GM12878 (cell line): ENCODE results near the gene CHAMP1. TPM values are rescaled to one million over a fixed set of nuclear protein-coding genes. Genes with fewer than 3 reads are reported as not detected.
"Not testable (repeated sequence)": the region's sequence is repeated elsewhere in the genome, so short reads cannot be mapped to it uniquely, and the experiment has no call there.

Experiments used
- ATAC-seq: fragments of 200-7000 bp; cut with Tn5 transposase; 3 replicates; pipeline ENCODE4 v1.9.1; 2020; ENCODE audit warnings: mild to moderate bottlenecking, moderate library complexity
- BruUV-seq: library from RNA; stranded (reverse); fragments of 400-500 nt; replicated peaks from 2 replicates; lab custom pipeline; 2021; lab: Mats Ljungman, UMichigan
- CTCF ChIA-PET: fragments of 300-600 bp; sonication (Branson Sonifier 250); formaldehyde crosslinking; extraction: SDS; loops from one replicate; lab custom pipeline; 2021; ENCODE audit warnings: inconsistent platforms; lab: Yijun Ruan, JAX
- POLR2A ChIA-PET: fragments of 350-600 bp; formaldehyde crosslinking; extraction: SDS; loops from one replicate; lab custom pipeline; 2021; ENCODE audit warnings: inconsistent platforms; lab: Charles Lee
- RAD21 ChIA-PET: fragments of 300-600 bp; sonication (Branson Sonifier 250); formaldehyde crosslinking; loops from one replicate; lab custom pipeline; 2023; ENCODE audit warnings: antibody characterized with exemption; ENCODE audit not compliant: unreplicated experiment; lab: Charles Lee
- SMC1A ChIA-PET: fragments of 300-600 bp; sonication (Branson Sonifier 250); formaldehyde crosslinking; loops from one replicate; lab custom pipeline; 2023; ENCODE audit not compliant: unreplicated experiment, uncharacterized antibody; lab: Charles Lee
- DNase-seq: peaks from one replicate; pipeline ENCODE4 v3.0.0-alpha.2; 2011; ENCODE audit warnings: low read depth, low spot score
- FAIRE-seq: peaks from 3 replicates; lab custom pipeline; 2011; peaks lifted over from hg19 to GRCh38; lab: Jason Lieb, UNC
- H2AFZ ChIP-seq: 2 replicates; pipeline ENCODE4 v1.6.0; 2011; ENCODE audit warnings: low read depth, low read length, control low read depth; ENCODE audit not compliant: control insufficient read depth
- H3K27ac ChIP-seq: 2 replicates; pipeline ENCODE4 v1.5.1; 2011; ENCODE audit warnings: control low read depth; ENCODE audit not compliant: control insufficient read depth, insufficient read depth
- H3K27me3 ChIP-seq, 2 experiments: replicated peaks in 1 of 2; 2 replicates each; pipeline versions ENCODE4 v1.6.0 to v1.6.1; 2011; ENCODE audit warnings: low read length in 1 of 2; ENCODE audit not compliant: control insufficient read depth in 2 of 2, insufficient read depth in 2 of 2
- H3K36me3 ChIP-seq, 2 experiments: 2 replicates each; pipeline ENCODE4 v1.5.1; 2011; ENCODE audit warnings: low read length in 1 of 2; ENCODE audit not compliant: control insufficient read depth in 2 of 2, insufficient read depth in 2 of 2
- H3K4me1 ChIP-seq: 2 replicates; pipeline ENCODE4 v1.6.1; 2011; ENCODE audit warnings: mild to moderate bottlenecking, low read length, moderate library complexity, mixed read lengths; ENCODE audit not compliant: control insufficient read depth, insufficient read depth
- H3K4me2 ChIP-seq: 2 replicates; pipeline ENCODE4 v1.6.0; 2011; ENCODE audit warnings: control low read depth; ENCODE audit not compliant: control insufficient read depth, insufficient read depth
- H3K4me3 ChIP-seq: fragments of 200-600 bp; sonication (generic); 2 replicates; pipeline ENCODE4 v1.5.1; 2016
- H3K79me2 ChIP-seq: 2 replicates; pipeline ENCODE4 v1.6.0; 2011; ENCODE audit warnings: low read length; ENCODE audit not compliant: control insufficient read depth, insufficient read depth
- H3K9ac ChIP-seq: 2 replicates; pipeline ENCODE4 v1.8.0; 2011; ENCODE audit warnings: low read length, control low read depth, mixed read lengths; ENCODE audit not compliant: control insufficient read depth, insufficient read depth
- H3K9me3 ChIP-seq: replicated peaks from 3 replicates; pipeline ENCODE4 v1.5.1; 2011; ENCODE audit warnings: mild to moderate bottlenecking, low read length; ENCODE audit not compliant: control insufficient read depth, insufficient read depth
- H4K20me1 ChIP-seq: 2 replicates; pipeline ENCODE4 v1.6.0; 2011; ENCODE audit not compliant: control insufficient read depth, insufficient read depth
- ATF2 ChIP-seq: IDR thresholded peaks from 2 replicates; pipeline ENCODE4 v1.6.1; 2012; ENCODE audit warnings: low read length, inconsistent platforms
- IKZF2 ChIP-seq, 2 experiments: fragments of 450-650 bp; IDR thresholded peaks; 2 replicates each; pipeline ENCODE4 v1.6.1; 2017; ENCODE audit warnings: mild to moderate bottlenecking in 2 of 2, moderate library complexity in 2 of 2
- RUNX3 ChIP-seq: IDR thresholded peaks from 2 replicates; pipeline ENCODE4 v1.6.1; 2012; ENCODE audit warnings: low read length, inconsistent platforms
- WGBS: methylation state at CpG from one replicate; pipeline ENCODE4 v1.1.6; 2016; ENCODE audit warnings: low lambda C conversion rate; ENCODE audit not compliant: insufficient replicate concordance, insufficient coverage; ENCODE audit errors: missing lambda C conversion rate; 5-methylcytosine and 5-hydroxymethylcytosine counted together
- in situ Hi-C: fragments of 300-500 bp; cut with MboI; formaldehyde crosslinking; loops from 9 replicates; pipeline ENCODE4 v1.14.3; 2018; ENCODE audit warnings: mixed read lengths
- intact Hi-C: fragments of 100-400 bp; cut with micrococcal nuclease; formaldehyde crosslinking; loops from one replicate; pipeline ENCODE4 v1.14.2; 2022; ENCODE audit not compliant: unreplicated experiment
- polyA plus RNA-seq, 11 experiments: library from polyadenylated mRNA; depleted of rRNA in 4 of 11; unstranded in 6 of 11; stranded (reverse) in 5 of 11; fragments of >200 nt; fragmentation: Nextera tagmentation in 4 of 11; fragmentation: Illumina TruSeq in 1 of 11; extraction: Ambion mirVana in 4 of 11; extraction: Trizol in 1 of 11; gene quantifications; 1 replicate in 1 of 11; 2 replicates in 10 of 11; pipeline versions ENCODE4 v1.2.1 to v1.2.3, GENCODE V29; 2011 to 2016; ENCODE audit warnings: inconsistent platforms in 2 of 11, missing spikeins in 2 of 11, low read depth in 1 of 11
- total RNA-seq, 4 experiments: library from RNA; depleted of rRNA in 3 of 4; stranded (reverse); fragments of >200 nt in 3 of 4; fragmentation: Illumina TruSeq in 1 of 4; extraction: Trizol in 1 of 4; gene quantifications; 2 replicates each; pipeline versions ENCODE4 v1.2.1 to v1.2.3, GENCODE V29; 2013 to 2021
- TF ChIP-seq, protein P1 (sequence below): fragments of 450-650 bp; IDR thresholded peaks from 2 replicates; pipeline ENCODE4 v1.6.1; 2016; ENCODE audit warnings: mild to moderate bottlenecking, moderate library complexity, borderline replicate concordance

CHAMP1 gene
- total and polyA plus RNA-seq, 10 of the 15 experiments (the other 5 are each of a cell fraction or from before 2014, with no cell fraction given): 1.1 to 54.8 (median 23.9) TPM

- Histone ChIP-seq H3K9ac (no peak overlapping the region), H4K20me1 (no peaks in the 10 kb centered on the region), H3K79me2 (no peaks in the 10 kb centered on the region), H3K4me2 (peak overlapping the region; percentile 56), H2AFZ (peak overlapping the region; percentile 55), H3K4me3 (no peak overlapping the region; the same call in 1 of the 2 replicates), H3K9me3 (no peaks in the 10 kb centered on the region), H3K27ac (peak overlapping the region; percentile 49), H3K4me1 (peaks cover 10% of the 10 kb centered on the region), H3K36me3 (no peaks in the 10 kb centered on the region), H3K27me3 (no peaks in the 10 kb centered on the region)
- FAIRE-seq (peak; percentile 71), DNase-seq (no peak), ATAC-seq (peak; percentile 81)
- intact Hi-C loops (loop anchor here (1.0 kb wide), 1 partner anchor 20 kb away; the partner anchor contains the start of gene CHAMP1), in situ Hi-C loops (no loop called here)
- ChIA-PET RAD21 (interaction anchor here (1.2 to 1.9 kb wide), 6 partner anchors 8 to 53 kb away, joined by 3 to 10 read pairs (median 6); partner anchors contain the start of gene UPF3A), CTCF (interaction anchor here (1.3 to 1.7 kb wide), 4 partner anchors 9 to 54 kb away, joined by 7 to 13 read pairs (median 9); partner anchors contain the start of gene UPF3A), POLR2A (interaction anchor here (0.8 to 3.7 kb wide), 6 partner anchors 8 to 54 kb away, joined by 3 to 19 read pairs (median 4); no protein-coding TSS in a partner anchor), SMC1A (interaction anchor here (1.0 to 7.6 kb wide), 6 partner anchors 10 to 81 kb away, joined by 3 to 43 read pairs (median 6); no protein-coding TSS in a partner anchor)
- WGBS: 17% methylated on average over 5 of the region's 5 CpGs
- TF ChIP-seq, protein P1, sequence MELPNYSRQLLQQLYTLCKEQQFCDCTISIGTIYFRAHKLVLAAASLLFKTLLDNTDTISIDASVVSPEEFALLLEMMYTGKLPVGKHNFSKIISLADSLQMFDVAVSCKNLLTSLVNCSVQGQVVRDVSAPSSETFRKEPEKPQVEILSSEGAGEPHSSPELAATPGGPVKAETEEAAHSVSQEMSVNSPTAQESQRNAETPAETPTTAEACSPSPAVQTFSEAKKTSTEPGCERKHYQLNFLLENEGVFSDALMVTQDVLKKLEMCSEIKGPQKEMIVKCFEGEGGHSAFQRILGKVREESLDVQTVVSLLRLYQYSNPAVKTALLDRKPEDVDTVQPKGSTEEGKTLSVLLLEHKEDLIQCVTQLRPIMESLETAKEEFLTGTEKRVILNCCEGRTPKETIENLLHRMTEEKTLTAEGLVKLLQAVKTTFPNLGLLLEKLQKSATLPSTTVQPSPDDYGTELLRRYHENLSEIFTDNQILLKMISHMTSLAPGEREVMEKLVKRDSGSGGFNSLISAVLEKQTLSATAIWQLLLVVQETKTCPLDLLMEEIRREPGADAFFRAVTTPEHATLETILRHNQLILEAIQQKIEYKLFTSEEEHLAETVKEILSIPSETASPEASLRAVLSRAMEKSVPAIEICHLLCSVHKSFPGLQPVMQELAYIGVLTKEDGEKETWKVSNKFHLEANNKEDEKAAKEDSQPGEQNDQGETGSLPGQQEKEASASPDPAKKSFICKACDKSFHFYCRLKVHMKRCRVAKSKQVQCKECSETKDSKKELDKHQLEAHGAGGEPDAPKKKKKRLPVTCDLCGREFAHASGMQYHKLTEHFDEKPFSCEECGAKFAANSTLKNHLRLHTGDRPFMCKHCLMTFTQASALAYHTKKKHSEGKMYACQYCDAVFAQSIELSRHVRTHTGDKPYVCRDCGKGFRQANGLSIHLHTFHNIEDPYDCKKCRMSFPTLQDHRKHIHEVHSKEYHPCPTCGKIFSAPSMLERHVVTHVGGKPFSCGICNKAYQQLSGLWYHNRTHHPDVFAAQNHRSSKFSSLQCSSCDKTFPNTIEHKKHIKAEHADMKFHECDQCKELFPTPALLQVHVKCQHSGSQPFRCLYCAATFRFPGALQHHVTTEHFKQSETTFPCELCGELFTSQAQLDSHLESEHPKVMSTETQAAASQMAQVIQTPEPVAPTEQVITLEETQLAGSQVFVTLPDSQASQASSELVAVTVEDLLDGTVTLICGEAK: peak; percentile 22; the same call in 1 of the 2 replicates
- peak; percentile 5; the same call in 1 of the 2 replicates for TF ChIP-seq RUNX3
- TF ChIP-seq ATF2: no peak
- TF ChIP-seq IKZF2 (IDR thresholded peaks at IDR 0.05): 0 out of 4 replicates have a peak, but pooled peaks of 1 of the 2 experiments have one; percentile 4
- BruUV-seq: no TSS peak
These were observed 20.2 kb downstream of the CHAMP1 start for GRCh38 chr13:114334305-114335053.

GRCh38 chr13:114336457-114336856 is 22.2 kb downstream of the CHAMP1 start:
- ChIA-PET RAD21 (interaction anchor here (0.8 kb wide), 1 partner anchor 10 kb away, joined by 3 read pairs; no protein-coding TSS in a partner anchor), POLR2A (interaction anchor here (0.6 to 1.0 kb wide), 2 partner anchors 67 to 313 kb away, joined by 3 to 4 read pairs; no protein-coding TSS in a partner anchor), CTCF (interaction anchor here (0.9 to 1.5 kb wide), 4 partner anchors 19 to 82 kb away, joined by 3 to 4 read pairs (median 3); no protein-coding TSS in a partner anchor), SMC1A (interaction anchor here (0.8 to 7.6 kb wide), 5 partner anchors 11 to 101 kb away, joined by 3 to 43 read pairs (median 3); no protein-coding TSS in a partner anchor)
- FAIRE-seq, H3K9ac ChIP-seq, intact Hi-C loops, H3K79me2 ChIP-seq, BruUV-seq, H4K20me1 ChIP-seq, H3K27ac ChIP-seq, H3K9me3 ChIP-seq, H3K4me2 ChIP-seq, H3K27me3 ChIP-seq, DNase-seq, ATAC-seq, H2AFZ ChIP-seq, H3K36me3 ChIP-seq, H3K4me3 ChIP-seq, in situ Hi-C loops: not testable (repeated sequence)
- WGBS: 0% methylated on average over 1 of the region's 1 CpG
- peaks cover 19% of the 10 kb centered on the region for H3K4me1 ChIP-seq
